Renal cortex interstitium (tissue), 11 donors: ENCODE measurements around the gene PGAP2. TPM values are rescaled to one million over a fixed set of nuclear protein-coding genes. Genes with fewer than 3 reads are reported as not detected.
A peak's percentile ranks its signal among the peaks of the same experiment; 100 is the strongest.

ENCODE experiments used
- DNase-seq, 11 donors: peaks; one replicate each; pipeline ENCODE4 v3.0.0-alpha.2; 2013; ENCODE audit warnings: low read depth in 9 of 11, low spot score in 4 of 11; ENCODE audit errors: extremely low read depth in 1 of 11
- polyA plus RNA-seq, 3 donors: library from polyadenylated mRNA; unstranded; fragments of 120-200 nt; gene quantifications; one replicate each; pipeline ENCODE4 v1.2.1, GENCODE V29; 2013; ENCODE audit not compliant: insufficient read length in 3 of 3

PGAP2 gene
- polyA plus RNA-seq, 3 donors: 40.6 to 56.9 (median 40.7) TPM

GRCh38 chr11:3824714-3825472 is 16.5 kb downstream of the PGAP2 start:
- no peak for DNase-seq

DNA sequence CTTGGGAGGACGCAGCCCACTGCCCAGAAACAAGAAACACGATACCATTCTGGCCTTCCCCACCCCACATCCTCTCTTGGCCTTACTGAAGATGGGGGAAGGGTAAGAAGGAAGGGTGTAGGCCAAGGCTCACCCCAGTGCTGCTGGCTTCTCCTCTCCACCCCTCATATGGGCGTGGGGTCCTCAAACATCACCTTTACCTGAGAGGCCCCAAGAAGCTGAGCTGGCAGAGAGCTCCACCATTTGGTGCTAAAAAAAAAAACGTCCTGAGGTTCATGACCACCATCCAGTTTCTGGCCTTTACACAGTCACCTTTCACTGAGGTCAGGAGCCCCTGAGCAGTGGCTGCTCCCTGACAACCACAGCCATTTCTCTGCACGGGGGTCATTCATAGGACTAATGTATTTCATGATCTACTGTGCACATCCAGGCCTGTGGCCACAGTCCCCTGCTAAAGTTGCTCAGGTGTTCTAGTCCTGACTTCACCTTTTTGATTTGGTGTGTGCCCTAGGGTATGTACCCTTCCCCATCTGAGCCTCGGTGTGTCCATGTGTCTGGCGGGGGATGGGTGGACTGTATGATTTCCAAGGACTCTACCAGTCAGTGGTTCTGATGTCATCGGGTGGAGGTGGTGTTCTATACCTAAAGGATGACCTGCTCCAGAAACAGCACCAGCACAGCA is 17.3 kb downstream of the PGAP2 start:
- no peak for DNase-seq

DNA sequence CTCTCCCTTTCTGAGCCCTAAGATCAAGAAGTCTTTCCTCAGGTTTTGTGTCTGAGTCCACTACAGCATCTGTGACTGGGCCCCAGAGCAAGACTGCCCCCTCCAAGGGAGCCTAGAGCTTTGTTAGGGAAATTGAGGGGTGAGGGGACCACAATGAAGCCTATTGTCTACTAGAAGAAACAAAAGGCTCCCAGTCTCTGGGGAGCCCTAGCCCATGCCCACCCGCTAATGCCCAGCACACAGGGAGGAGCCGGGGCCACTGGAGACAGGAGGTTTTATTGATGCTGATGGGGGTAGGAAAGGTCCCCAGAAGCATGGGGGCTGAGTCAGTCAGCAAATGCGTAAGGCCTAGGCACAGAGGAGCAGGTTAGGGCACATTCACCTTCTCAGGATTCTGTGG is 18.4 kb downstream of the PGAP2 start:
- DNase-seq: no peak

DNA sequence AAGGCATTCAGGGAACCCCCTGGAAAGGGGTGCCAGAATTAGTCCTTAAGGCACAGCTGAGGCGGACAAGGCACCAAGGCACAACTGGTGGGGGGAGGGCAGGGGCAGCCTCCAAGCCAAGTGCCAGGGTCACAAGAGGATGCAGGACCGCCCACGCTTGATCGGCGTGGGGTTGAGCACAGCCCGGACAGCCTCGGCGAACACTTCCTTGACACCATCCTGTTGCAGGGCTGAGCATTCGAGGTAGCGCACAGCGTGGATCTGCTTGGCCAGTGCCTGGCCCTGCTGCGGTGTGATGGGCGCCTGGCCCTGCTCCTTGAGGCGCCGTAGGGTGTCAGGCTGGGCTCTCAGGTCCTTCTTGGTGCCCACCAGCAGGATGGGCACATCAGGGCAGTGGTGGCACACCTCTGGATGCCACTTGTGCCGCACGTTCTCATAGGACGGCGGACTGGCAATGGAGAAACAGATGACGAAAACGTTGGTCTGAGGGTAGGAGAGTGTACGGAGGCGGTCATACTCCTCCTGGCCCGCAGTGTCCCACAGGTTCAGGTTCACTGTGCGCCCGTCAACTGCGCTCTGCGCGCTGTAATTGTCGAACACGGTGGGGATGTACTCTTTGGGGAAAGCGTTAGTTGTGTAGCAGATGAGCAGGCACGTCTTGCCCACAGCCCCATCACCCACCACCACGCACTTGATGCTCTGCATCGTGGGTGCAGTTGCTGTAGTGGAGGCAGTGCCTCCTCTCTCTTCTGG is 19.2 kb downstream of the PGAP2 start:
- DNase-seq: no peak

- no peak for DNase-seq
These were observed 21.7 kb downstream of the PGAP2 start for GRCh38 chr11:3830088-3830487.

- DNase-seq: no peak
These were observed 22.4 kb downstream of the PGAP2 start for GRCh38 chr11:3830730-3831129.

DNA sequence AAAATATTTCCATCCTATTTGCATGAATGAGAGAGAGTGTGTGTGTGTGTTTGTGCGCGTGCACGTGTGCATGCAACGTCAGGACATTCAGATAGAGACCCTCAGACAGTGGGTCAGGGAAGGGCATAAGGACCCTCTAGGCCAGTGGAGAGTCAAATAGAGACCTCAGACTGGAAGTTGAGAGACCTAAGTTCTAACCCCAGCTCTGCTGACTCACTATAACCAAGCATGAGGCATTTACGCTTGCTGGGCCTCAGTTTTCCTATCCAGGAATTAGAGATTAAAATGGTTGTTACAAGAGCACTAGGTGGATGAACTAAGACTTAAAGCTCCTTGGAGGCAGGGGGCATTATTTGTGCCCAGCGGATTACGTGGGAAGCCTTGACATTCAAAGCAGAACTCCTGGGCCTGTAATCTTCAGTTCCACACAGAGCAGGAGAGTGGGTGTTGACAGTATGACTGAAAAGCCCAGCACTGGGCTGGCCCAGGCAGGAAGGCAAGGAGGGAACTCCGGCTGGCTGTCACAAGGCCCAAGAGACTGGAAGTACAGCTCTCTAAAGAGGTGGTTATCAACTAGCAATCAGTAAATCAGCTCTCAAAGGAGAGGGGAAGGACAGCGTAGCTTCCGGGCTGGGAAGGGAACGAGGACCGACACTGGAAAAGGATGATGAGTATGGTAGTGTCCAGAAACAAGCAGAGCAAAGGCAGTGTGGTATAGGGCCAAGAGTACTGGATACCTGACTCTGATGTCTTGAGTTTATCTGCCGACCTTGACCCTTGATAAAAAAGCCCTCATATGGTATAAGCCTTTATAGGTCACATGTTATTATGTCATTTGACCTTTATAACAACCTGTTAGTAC is 23.2 kb downstream of the PGAP2 start:
- DNase-seq: no peak

- no peak for DNase-seq
These were observed 24.5 kb downstream of the PGAP2 start for GRCh38 chr11:3832816-3833215.

DNA sequence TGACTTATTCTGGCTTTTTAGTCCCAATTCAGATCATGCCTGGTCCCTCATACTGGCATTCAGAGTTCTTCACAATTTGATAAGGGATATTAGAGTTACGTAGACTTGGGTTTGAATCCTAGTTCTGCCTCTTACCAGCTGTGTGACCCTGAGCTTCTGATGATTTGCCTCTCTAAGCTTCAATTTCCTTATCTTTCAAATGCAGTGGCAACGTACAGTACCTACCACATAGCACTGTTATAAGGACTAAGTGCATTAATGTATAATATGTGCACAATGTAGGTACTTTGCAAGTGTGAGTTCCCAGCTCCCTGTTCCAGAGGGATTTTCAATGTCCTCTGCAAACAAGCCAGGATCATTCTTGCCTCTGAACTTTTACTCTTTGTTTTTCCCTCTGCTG is 25.1 kb downstream of the PGAP2 start:
- no peak for DNase-seq

GRCh38 chr11:3834349-3834663 is 25.9 kb downstream of the PGAP2 start:
- DNase-seq: no peak

- DNase-seq: no peak
These were observed 26.5 kb downstream of the PGAP2 start for GRCh38 chr11:3834664-3835461.

DNA sequence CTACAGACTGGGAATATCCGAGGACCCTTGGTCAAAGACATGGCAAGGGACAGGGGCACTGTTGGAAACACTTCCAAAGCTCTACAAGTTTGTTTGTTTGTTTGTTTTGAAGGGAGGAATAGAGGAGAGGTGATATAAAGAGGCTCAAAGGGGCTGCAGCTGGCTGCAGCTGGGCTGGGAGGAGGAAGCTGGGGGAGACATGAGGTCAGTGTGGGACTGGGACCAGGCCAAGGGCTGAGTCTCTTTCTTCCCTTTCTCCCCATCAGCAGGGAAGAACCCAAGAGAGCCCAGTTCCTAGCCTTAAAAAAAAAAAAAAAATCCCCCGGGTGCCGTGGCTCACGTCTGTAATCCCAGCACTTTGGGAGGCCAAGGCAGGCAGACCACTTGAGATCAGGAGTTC is 27.4 kb downstream of the PGAP2 start:
- DNase-seq: no peak

DNA sequence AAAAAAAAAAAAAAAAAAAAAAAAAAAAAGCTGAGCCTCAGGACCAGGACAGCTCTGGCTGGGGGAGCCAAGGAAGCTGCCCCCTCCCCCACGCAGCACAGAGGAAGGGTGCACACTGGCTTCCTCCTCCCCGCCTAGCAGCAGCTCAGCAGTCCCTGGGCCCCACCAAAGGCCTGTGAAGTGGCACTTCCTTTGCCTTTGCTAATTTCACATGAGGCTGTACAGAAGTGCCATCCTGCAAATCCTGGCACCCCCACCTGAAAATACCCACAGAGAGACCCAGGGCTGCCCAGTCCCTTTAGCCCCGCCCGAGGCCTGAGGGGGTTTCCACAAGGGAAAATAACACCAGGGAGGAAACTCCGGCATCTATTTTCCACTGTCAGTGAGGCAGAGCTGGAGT is 28.5 kb downstream of the PGAP2 start:
- DNase-seq: no peak

DNA sequence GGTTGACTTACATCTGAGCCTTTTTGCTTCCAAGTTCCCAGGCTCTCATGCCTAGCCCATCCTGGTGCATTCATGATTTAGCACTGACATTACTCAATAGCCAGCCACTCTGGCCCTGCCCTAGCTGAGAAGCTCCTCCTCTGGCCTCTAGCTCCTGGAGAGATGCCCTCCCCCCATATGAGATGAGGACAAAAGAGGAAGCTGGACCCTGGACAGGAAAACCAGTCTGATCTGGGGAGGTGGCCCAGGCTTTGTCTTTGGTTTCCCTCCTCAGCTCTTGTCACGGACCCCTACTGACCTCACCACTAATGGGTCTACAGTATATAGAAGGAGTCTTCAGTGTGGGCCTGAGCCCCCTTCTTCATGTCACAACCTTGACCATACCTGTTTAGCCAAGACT is 29.4 kb downstream of the PGAP2 start:
- no peak for DNase-seq

DNA sequence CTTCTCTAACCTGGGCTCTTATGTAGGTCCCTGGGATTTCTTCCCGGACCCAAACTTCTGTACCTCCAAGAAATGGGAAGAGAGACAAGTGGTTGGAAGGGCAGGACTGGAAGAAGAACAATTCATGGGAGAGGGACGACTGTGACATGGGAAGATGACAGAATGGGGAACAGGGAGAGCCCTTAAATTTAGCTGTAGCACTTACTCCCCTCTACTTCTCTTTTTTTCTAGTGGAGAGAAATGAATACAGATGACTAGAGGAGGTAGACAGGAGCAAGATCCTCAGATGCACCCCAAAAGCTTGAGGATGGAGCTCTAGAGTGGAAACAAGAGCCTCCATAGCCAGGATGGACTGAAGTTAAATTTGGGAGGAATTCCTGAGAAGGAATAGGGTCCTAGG is 30.1 kb downstream of the PGAP2 start:
- no peak for DNase-seq

GRCh38 chr11:3840004-3840869 is 31.9 kb downstream of the PGAP2 start:
- DNase-seq: peak in 1 of 11 donors; percentile 56

GRCh38 chr11:3840870-3841425 is 32.6 kb downstream of the PGAP2 start, which contains the start of gene RHOG:
RHOG (minus strand) TSS chr11:3840959; CDS start chr11:3828138, 12,821 bp downstream.
- peak in 8 of 11 donors; percentile 35 to 70 (median 64) for DNase-seq
